GM21447 (cell line): ENCODE data around the gene LIMK2.

ENCODE experiments used
- ATAC-seq: cut with Tn5 transposase; IDR thresholded peaks from one replicate; pipeline ENCODE4 v1.9.1; 2021; ENCODE audit not compliant: unreplicated experiment

The LIMK2 gene

GRCh38 chr22:31271026-31271425, 58.9 kb downstream of the LIMK2 start:
- no peak for ATAC-seq

GRCh38 chr22:31271485-31271884, 59.4 kb downstream of the LIMK2 start:
- no peak for ATAC-seq

GRCh38 chr22:31272522-31273446, 60.7 kb downstream of the LIMK2 start:
- no peak for ATAC-seq

- ATAC-seq = no peak
Measured at GRCh38 chr22:31274017-31274416, 61.9 kb downstream of the LIMK2 start.

- no peak for ATAC-seq
Measured at GRCh38 chr22:31275018-31275417, 62.9 kb downstream of the LIMK2 start.

- ATAC-seq = no peak
Measured at GRCh38 chr22:31275576-31275975, 63.5 kb downstream of the LIMK2 start.

- no peak for ATAC-seq
Measured at GRCh38 chr22:31276426-31277167, 64.5 kb downstream of the LIMK2 start.

- ATAC-seq = no peak
Measured at GRCh38 chr22:31277741-31278140, 65.6 kb downstream of the LIMK2 start.

- no peak for ATAC-seq
Measured at GRCh38 chr22:31278151-31278621, 66.1 kb downstream of the LIMK2 start.

GRCh38 chr22:31278626-31279326, 66.7 kb downstream of the LIMK2 start:
- no peak for ATAC-seq

- no peak for ATAC-seq
Measured at GRCh38 chr22:31279327-31279669, 67.2 kb downstream of the LIMK2 start.

- ATAC-seq = no peak
Measured at GRCh38 chr22:31279821-31280505, 67.9 kb downstream of the LIMK2 start.

- no peak for ATAC-seq
Measured at GRCh38 chr22:31281733-31282132, 69.6 kb downstream of the LIMK2 start.

GRCh38 chr22:31282748-31283468, 70.8 kb downstream of the LIMK2 start:
- ATAC-seq = no peak

- ATAC-seq = no peak
Measured at GRCh38 chr22:31284281-31285155, 72.4 kb downstream of the LIMK2 start.

GRCh38 chr22:31286360-31287255, 74.5 kb downstream of the LIMK2 start:
- no peak for ATAC-seq

- no peak for ATAC-seq
Measured at GRCh38 chr22:31287818-31288495, 75.9 kb downstream of the LIMK2 start.
